Kidney capillary endothelial cell (primary cell): Measurements from ENCODE around the gene LRRC28.

Source experiments
- DNase-seq: peaks from one replicate; pipeline ENCODE4 v3.0.0-alpha.2; 2018; ENCODE audit warnings: low spot score

The LRRC28 gene

DNA sequence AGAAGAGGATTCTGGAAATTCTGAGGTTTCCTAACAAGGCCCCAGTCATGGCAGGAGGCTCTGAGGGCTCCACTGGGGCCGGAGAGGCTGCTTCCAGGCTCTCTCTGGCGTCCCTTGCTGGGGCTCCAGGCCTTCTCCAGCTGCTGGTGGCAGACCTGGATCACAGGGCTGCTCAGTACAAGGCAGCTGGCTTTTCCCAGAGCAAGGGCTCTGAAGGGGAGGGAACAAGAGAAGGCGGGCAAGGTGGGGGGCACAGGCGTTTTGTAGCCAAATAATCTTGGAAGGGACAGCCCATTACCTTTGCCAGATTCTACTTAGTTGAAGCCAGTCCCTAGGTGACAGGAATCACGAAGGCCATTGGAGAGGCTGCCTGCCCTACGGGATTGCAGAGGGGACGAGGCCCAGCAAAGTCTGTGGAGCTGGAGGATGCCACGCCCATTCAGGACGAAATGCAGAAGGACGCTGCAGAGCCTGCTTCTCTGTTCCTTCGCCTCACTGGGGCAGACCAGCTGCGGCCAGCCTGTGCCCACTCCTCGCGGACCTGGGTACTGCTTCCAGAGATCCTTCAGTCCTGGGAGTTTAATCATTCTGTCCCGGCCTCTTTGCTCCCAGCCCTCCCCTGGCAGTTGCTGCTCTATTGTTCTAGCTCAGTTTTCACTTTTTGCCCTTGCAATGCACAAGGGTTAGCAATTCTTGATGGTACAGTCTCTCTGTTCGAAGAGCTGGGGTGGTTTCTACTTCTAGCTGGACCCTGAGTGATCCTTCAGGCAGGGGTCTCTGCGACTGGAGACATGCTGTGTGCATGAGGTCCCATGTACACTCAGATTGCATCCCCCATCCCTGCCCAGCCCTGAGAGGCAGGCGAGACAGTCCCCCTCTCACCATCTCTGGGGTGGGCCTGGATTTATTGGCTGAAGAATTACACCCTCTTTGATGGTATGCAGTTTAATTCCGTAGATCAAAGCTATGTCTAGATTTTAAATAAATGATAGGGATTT is 165.2 kb downstream of the LRRC28 start:
- no peak for DNase-seq

DNA sequence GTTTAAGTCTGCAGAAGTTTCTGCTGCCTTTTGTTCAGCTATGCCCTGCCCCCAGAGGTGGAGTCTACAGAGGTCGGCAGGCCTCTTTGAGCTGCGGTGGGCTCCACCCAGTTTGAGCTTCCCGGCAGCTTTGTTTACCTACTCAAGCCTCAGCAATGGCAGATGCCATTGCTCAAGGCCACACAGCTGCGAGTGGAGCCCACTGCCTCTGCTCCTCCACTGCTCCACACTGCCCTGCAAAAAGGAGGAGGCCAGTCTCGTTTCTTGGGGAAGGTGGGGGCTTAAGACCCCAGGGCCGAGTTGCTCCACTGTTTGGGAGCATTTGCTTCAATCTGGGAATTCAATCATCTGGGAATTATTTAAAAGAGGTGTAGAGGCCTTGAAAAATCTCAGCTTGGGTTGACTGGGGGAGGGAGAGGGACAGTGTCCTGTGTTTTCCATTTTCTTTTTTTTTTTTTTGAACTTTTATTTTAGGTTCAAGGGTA is 169.9 kb downstream of the LRRC28 start:
- no peak for DNase-seq

DNA sequence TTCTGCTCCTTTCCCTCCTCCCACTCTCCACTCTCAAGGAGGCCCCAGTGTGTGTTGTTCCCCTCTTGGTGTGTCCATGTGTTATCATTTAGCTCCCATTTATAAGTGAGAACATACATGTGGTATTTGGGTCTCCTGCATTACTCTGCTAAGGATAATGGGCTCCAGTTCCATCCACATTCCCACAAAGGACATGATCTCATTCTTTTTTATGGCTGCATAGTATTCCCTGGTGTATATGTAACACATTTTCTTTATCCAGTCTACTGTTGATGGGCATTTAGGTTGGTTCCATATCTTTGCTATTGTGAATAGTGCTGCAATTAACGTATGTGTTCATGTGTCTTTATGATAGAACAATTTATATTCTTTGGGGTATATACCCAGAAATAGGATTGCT is 170.5 kb downstream of the LRRC28 start:
- no peak for DNase-seq

DNA sequence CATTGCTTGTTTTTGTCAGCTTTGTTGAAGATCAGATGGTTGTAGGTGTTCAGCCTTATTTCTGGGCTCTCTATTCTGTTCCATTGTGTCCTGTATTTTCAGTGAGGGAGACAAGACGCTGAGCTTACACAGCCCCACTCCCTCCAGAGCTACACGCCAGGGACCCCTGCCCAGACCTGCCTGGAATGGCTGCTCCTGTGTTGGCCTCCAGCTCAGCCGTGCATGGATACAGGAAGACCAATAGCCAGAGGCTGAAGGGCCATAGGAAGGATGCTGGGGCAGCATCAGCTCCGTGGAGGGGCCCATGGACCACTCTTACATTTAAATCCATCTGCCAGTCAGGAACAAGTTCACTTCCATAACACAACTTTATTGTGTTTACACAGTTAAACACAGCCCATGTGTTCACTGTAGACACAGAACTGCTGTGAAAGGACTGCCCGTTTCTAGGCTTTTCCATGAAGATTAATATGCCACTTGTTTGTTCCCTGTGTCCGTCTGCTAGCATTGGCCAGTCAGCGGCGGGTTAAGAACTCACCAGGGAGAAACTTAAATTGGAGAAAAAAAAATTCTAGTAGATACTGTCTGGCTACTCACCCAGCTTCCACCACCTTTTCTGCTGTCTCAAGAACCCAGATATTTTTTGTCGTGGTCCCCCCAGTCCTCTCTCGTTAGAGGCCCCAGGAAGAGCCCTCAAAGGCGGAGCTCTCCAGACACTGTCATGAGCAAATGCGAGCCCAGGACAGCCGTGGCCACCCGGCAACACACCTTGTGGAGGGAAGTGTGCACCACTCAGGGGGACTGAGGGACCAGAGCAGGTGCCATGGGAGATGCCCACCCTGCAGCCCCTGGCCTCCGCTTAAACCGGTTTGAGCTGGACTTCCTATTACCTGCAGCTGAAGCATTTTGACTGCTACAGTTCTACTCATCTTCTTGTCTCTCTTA is 172.2 kb downstream of the LRRC28 start:
- no peak for DNase-seq

DNA sequence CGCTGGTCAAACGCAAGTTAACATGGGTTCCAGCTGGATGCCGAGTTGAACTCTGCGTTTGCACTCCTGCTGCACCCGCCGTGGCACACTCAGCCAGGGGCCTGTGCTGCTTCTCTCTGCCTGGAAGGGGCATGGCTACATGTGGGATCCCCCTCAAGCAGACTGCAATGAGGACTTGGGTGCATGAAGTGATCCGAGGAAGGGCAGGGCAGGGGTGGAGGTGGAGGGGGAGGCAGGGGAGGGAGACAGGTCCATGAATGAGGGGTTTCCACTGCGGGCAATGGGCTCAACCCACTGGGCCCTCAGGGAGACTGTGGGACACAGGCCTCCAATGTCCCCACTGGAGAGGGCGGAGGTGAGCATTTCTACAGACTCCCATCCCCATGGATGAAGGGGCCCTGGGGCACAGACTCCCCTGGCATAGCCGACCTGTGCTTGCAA is 172.9 kb downstream of the LRRC28 start:
- no peak for DNase-seq

DNA sequence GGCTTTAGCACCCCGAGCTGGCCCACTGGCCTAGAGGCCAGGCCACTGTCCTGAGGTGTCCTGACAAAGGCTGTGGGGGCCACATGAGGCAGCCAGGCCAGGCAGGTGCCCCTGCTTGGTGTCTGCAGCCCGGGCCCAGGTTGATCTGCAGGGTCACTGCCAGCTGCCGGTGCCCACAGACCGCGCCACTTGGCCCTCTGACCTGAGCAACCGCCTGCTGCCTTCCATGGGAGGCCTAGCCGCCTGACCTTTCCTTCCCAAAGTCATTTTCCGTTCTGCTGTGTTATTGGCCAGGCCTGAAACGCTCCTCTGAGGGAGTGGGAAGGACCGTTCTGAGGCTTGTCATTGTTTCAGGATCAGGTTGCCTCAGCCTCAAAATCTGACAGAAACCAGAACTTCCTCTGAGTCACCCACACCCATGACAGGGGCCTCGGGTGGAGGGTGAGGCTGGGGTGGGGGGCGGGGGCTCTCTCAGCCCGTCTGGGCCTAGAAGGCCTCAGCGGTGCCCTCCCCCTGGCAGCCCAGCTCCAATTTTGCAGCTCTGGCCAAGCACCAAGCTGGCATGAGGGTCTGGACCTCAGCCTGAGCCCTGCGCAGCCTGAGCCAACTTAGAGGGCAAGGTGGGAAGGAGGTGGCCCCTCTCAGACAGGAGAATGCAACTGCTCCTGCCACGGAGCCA is 173.8 kb downstream of the LRRC28 start:
- DNase-seq, result peak; percentile 94

DNA sequence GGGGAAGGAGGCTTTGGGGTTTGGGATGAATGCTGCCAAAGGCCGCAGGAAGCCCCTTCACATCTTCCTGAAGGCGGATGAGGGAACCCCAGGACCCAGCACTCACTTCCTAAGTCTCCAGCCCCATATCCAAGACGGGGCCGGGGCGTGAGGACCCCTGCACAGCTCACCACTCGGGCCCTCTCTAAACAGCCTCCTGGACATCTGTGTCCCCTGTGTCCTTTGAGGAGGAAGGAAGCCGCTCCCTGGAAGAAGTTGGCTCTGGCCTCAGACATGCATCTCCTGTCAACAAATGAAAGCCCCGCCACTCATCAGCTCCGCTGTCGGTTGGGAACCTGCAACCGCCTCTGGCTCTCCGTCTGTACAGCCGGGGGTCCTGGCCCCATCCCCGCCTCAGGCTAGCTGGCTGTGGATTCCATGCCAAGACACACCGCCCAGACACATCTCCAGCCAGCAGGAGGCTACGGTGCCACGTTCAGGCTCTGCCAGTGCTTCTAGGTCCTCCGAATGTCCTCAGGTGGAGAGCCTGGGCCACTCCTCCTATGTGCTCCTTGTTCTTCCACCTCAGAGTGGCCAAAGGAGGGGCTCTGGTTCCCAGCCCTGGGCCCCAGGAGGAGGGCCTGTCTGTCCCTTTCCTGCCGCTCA is 174.5 kb downstream of the LRRC28 start:
- peak; percentile 56 for DNase-seq

DNA sequence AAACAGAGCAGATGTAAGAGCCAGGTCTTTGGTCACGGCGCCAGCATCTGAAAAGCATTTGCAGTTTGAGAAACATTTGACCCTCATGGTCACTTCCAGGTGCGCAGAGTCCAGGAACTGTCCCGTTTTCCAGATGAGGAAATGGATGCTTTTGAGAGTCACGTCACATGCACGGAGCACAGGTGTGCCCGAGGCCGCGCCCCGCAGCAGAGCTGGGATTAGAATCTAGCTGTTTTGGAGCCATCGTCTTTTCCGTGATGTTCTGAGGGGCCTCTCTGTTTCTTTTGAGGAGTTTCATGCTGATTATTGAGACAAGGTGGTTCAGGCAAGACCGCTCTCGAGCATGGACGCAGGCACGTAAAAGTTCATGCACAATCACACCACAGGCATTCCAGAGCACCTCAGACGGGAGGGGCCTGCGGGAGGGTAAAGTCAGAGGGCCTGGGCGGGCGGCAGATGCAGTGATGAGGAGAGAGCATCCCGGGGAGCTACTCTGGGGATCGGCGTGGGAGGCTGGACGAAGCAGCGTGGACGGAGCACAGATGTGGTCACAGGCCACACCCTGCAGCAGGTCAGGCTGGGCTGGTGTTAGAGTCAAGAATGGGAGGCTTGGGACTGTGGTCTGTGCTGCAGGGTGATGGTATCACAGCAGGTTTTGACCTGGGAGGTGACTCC is 175.3 kb downstream of the LRRC28 start:
- no peak for DNase-seq

GRCh38 chr15:99427210-99427609 is 175.9 kb downstream of the LRRC28 start:
- DNase-seq, result no peak

DNA sequence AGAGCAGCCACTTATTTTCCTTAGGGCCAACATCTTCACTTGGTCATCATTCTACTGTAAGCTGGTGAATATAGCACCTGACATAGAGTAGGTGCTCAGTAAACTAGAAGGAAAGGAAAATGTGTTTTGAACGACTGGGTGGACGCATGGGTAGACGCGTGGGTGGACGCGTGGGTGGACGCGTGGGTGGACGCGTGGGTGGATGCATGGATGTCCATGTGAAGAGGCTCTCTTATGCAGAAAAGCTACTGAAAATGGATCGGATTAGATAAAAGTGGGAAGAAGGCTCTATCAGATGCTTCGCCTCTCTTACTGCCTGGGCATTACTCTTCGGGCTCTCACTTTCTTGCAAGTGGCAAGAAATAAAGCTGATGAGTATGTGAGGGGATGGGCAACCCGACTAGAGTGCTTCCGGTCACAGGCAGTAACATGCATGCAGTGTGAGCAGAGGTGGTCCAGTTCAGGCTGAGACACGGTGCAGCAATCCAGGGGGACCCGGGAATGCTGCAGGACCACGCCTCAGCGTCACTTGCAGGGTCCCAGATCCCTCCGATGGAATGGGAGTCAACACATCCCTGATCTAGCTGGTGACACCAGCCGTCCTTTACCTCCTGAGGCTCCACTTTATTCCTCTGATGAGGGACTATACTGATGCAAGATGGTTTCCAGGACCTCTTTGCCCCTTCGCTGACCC is 176.5 kb downstream of the LRRC28 start:
- no peak for DNase-seq

DNA sequence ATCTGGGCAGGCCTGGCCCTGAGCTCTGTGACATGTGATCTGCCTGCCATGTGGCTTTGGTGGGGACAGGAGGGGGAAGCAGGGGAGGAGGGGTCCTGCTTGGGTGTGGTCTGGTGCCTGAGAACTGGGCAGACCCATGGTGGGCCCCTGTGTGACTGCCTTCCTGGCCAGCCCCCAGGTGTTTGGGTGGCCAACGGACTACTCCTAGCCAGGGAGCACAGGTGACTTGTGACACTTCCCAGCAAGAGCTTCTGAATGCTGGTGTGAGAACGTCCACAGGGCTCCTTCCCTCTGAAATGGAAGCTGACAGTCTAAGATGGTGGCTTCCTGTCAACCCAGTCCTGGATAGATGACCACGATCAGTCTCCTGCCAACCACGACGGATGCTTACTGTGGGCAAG is 178.4 kb downstream of the LRRC28 start:
- DNase-seq, result no peak

GRCh38 chr15:99430881-99431401 is 179.7 kb downstream of the LRRC28 start:
- no peak for DNase-seq

- DNase-seq, result no peak
These were observed 180.4 kb downstream of the LRRC28 start for GRCh38 chr15:99431661-99432091.

DNA sequence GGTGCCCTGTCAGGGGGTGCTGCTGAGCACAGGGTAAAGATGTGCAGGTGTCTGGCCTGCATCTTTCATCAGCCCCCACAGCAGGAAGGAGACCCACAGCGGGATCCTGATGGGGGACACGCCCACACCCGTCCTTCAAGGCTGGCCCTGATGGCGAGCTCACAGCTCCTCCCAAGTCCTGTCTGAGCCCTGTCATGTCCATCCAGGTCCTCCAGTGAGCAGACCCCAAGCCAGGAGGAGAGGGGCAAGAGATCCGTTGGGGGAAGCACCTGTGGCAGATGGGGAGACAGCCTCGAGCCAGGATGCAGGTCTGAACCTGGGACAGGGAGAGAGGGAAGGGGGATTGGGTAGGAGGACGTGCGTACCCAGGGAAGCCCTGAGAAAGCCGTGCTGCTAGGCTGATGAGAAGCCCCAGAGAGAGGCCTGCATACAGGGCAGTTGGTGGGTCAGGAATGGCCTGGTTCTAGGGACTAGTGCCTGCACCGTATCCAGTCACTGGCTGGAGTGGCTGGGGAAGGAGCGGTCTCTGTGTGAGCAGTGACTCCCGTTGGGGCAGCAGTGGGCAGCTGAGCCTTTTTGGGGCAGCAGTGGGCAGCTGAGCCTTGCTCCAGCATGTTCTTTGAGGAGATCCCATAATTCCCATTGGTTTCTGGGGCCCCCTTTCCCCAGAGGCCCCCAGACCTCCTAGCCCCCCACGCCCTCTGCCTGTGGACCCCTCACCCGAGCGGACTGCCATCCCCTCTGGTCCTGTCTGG is 181.2 kb downstream of the LRRC28 start:
- no peak for DNase-seq

GRCh38 chr15:99433026-99433756 is 181.9 kb downstream of the LRRC28 start:
- DNase-seq, result no peak

- DNase-seq, result no peak
These were observed 182.6 kb downstream of the LRRC28 start for GRCh38 chr15:99433757-99434450.

GRCh38 chr15:99434506-99435112 is 183.3 kb downstream of the LRRC28 start:
- DNase-seq, result no peak
